Liver (tissue), 9 donors: Measurements from ENCODE around the gene TMEM123. TPM values are rescaled to one million over a fixed set of nuclear protein-coding genes. Genes with fewer than 3 reads are reported as not detected.

Experiments
- DNase-seq: peaks from one replicate; pipeline ENCODE4 v3.0.0-alpha.2; 2017; ENCODE audit warnings: low spot score
- H3K27ac ChIP-seq, 2 donors: one replicate each; pipeline ENCODE4 v1.7.0; 2013; ENCODE audit warnings: inconsistent platforms in 2 of 2, low read length in 2 of 2, control low read depth in 1 of 2, low read depth in 1 of 2, mild to moderate bottlenecking in 1 of 2
- H3K27me3 ChIP-seq, 4 donors: one replicate each; pipeline versions ENCODE4 v1.6.1 to v1.7.0; 2013; ENCODE audit warnings: low read length in 3 of 4, inconsistent platforms in 1 of 4, mild to moderate bottlenecking in 1 of 4, moderate library complexity in 1 of 4; ENCODE audit not compliant: control insufficient read depth in 4 of 4, insufficient read depth in 4 of 4
- H3K36me3 ChIP-seq, 4 donors: one replicate each; pipeline versions ENCODE4 v1.6.1 to v1.7.0; 2013; ENCODE audit warnings: low read length in 3 of 4, mild to moderate bottlenecking in 3 of 4, low read depth in 1 of 4, moderate library complexity in 1 of 4; ENCODE audit not compliant: control insufficient read depth in 4 of 4, insufficient read depth in 3 of 4
- H3K4me1 ChIP-seq, 4 donors: one replicate each; pipeline versions ENCODE4 v1.6.1 to v1.7.0; 2013; ENCODE audit warnings: low read length in 3 of 4, mild to moderate bottlenecking in 3 of 4, moderate library complexity in 1 of 4; ENCODE audit not compliant: control insufficient read depth in 4 of 4, insufficient read depth in 4 of 4
- H3K4me3 ChIP-seq, 3 donors: one replicate each; pipeline versions ENCODE4 v1.6.1 to v1.7.0; 2013; ENCODE audit warnings: low read length in 3 of 3, control low read depth in 1 of 3, low read depth in 1 of 3, mild to moderate bottlenecking in 1 of 3
- H3K9ac ChIP-seq, 2 donors: one replicate each; pipeline ENCODE4 v1.7.0; 2013; ENCODE audit warnings: low read length in 2 of 2, mild to moderate bottlenecking in 2 of 2, moderate library complexity in 2 of 2, control low read depth in 1 of 2, low read depth in 1 of 2
- H3K9me3 ChIP-seq, 4 donors: one replicate each; pipeline versions ENCODE4 v1.6.1 to v1.7.0; 2013; ENCODE audit warnings: low read length in 3 of 4; ENCODE audit not compliant: control insufficient read depth in 4 of 4
- CTCF ChIP-seq: fragments of 150-350 bp; IDR thresholded peaks from 2 replicates; pipeline ENCODE4 v1.5.1; 2017; ENCODE audit warnings: improper control_type of control experiment, low read depth, low read length; ENCODE audit not compliant: missing input control
- EGR1 ChIP-seq, 2 donors: IDR thresholded peaks; 2 replicates each; pipeline ENCODE4 v1.6.1; 2016 to 2018; ENCODE audit warnings: antibody characterized with exemption in 2 of 2, low read depth in 2 of 2
- FOXA2 ChIP-seq: IDR thresholded peaks from 2 replicates; pipeline ENCODE4 v1.6.1; 2016; ENCODE audit warnings: antibody characterized with exemption
- GABPA ChIP-seq, 2 donors: IDR thresholded peaks in 1 of 2; conservative IDR thresholded peaks in 1 of 2; 2 replicates each; pipeline ENCODE4 v1.6.1; 2016; ENCODE audit warnings: antibody characterized with exemption in 2 of 2, mild to moderate bottlenecking in 1 of 2, moderate library complexity in 1 of 2
- HNF4A ChIP-seq, 2 donors: conservative IDR thresholded peaks; 2 replicates each; pipeline ENCODE4 v1.6.1; 2016; ENCODE audit warnings: antibody characterized with exemption in 2 of 2, mild to moderate bottlenecking in 2 of 2
- HNF4G ChIP-seq: IDR thresholded peaks from 2 replicates; pipeline ENCODE4 v1.6.1; 2016; ENCODE audit warnings: antibody characterized with exemption
- JUND ChIP-seq, 2 donors: IDR thresholded peaks; 2 replicates each; pipeline ENCODE4 v1.6.1; 2016; ENCODE audit warnings: antibody characterized with exemption in 2 of 2
- RAD21 ChIP-seq, 2 donors: IDR thresholded peaks; 2 replicates each; pipeline ENCODE4 v1.6.1; 2016; ENCODE audit warnings: antibody characterized with exemption in 2 of 2, mild to moderate bottlenecking in 2 of 2
- REST ChIP-seq: IDR thresholded peaks from 2 replicates; pipeline ENCODE4 v1.6.1; 2016; ENCODE audit warnings: antibody characterized with exemption, mild to moderate bottlenecking
- RXRA ChIP-seq, 2 donors: IDR thresholded peaks; 2 replicates each; pipeline ENCODE4 v1.6.1; 2017 to 2018; ENCODE audit warnings: antibody characterized with exemption in 2 of 2, mild to moderate bottlenecking in 1 of 2
- SP1 ChIP-seq: IDR thresholded peaks from 2 replicates; pipeline ENCODE4 v1.6.1; 2018; ENCODE audit warnings: antibody characterized with exemption, mild to moderate bottlenecking
- TAF1 ChIP-seq: conservative IDR thresholded peaks from 2 replicates; pipeline ENCODE4 v1.6.1; 2016; ENCODE audit warnings: antibody characterized with exemption, mild to moderate bottlenecking
- YY1 ChIP-seq: IDR thresholded peaks from 2 replicates; pipeline ENCODE4 v1.6.1; 2016; ENCODE audit warnings: antibody characterized with exemption, mild to moderate bottlenecking
- WGBS: extraction: QIAGEN DNeasy Blood & Tissue Kit; methylation state at CpG from one replicate; pipeline ENCODE4 v1.1.7; 2013; 5-methylcytosine and 5-hydroxymethylcytosine counted together
- polyA plus RNA-seq, 2 donors: library from polyadenylated mRNA; stranded (reverse) in 1 of 2; unstranded in 1 of 2; fragments of 200-250 nt in 1 of 2; fragments of >200 nt in 1 of 2; fragmentation: Nextera tagmentation in 1 of 2; extraction: Ambion mirVana in 1 of 2; gene quantifications; one replicate each; pipeline versions ENCODE4 v1.2.1 to v1.2.3, GENCODE V29; 2013 to 2015
- total RNA-seq, 2 donors: library from RNA; depleted of rRNA; stranded (reverse); fragments of >200 nt; gene quantifications; one replicate each; pipeline ENCODE4 v1.2.3, GENCODE V29; 2014
- TF ChIP-seq, protein P1 (sequence below): IDR thresholded peaks from 2 replicates; pipeline ENCODE4 v1.6.1; 2016; ENCODE audit warnings: antibody characterized with exemption
- TF ChIP-seq, protein P2 (sequence below): IDR thresholded peaks from 2 replicates; pipeline ENCODE4 v1.6.1; 2016; ENCODE audit warnings: antibody characterized with exemption
- donor health status: healthy.
- donor health status: healthy.
- donor health status: healthy.
- donor health status: healthy.
- donor health status: healthy.

The TMEM123 gene
- total and polyA plus RNA-seq, 4 donors, result 101 to 140 (median 107) TPM

- no peak overlapping the region for H3K4me3 ChIP-seq
- H3K4me1 ChIP-seq, result no peaks in the 10 kb centered on the region
- no peak for TF ChIP-seq JUND (IDR thresholded peaks at IDR 0.05)
- no peak for TF ChIP-seq YY1
- no peak for TF ChIP-seq RAD21 (IDR thresholded peaks at IDR 0.05)
- no peak for TF ChIP-seq TAF1
- TF ChIP-seq CTCF, result no peak
- no peaks in the 10 kb centered on the region for H3K9me3 ChIP-seq
- peaks cover 0 to 26% (median 17%) of the 10 kb centered on the region in 4 donors for H3K36me3 ChIP-seq
- H3K27me3 ChIP-seq, result no peaks in the 10 kb centered on the region
- no peak overlapping the region for H3K27ac ChIP-seq
- DNase-seq, result no peak
- H3K9ac ChIP-seq, result no peak overlapping the region
Observed at GRCh38 chr11:102357116-102357515, 95.4 kb downstream of the TMEM123 start.

DNA sequence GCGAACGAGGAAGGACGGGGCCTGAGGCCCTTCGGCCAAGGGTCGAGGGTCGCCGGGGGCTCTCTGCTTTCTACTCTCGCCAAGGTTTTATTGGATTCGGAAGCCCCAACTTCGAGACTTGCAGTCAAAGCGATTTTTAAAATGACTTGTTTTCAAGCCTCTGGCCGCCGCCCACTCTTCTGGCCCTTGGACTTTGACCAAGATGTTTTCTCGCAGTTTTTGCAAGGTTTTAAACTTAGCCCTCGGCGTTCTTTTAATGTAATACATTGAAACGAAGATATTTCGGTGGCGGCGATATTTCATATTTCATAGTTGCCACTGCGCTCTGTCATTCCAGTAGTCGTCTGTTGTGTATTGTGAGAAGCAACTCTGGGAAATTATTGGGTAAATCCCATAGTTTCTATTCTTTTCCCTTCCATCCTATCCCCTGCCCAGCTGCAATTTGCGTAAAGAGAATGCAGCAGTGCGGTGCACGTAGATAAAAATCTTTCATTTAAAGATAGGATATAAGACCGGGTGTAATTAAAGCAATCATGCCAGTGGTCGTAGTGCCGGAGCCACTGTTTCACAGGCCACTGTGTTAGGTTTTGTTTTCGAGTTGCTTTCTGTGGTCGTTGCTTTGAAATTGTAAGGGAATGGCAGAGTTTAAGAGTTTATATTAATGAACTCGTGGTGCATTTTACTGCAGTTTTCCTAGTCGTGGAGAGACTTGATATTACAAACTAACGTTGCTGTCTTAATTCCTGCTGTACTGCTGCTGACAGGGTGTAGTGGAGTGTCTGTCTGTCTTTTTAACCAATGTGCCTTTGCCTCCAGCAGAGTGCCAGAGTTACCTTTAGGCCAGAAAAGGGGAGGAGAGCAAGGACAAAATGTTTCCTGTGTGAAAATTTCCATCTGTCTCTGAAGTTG is 104.8 kb downstream of the TMEM123 start:
- WGBS, result under 1% methylated on average over 33 of the region's 33 CpGs
- DNase-seq, result peak; percentile 44
- peaks cover 0 to 9% (median 3%) of the 10 kb centered on the region in 4 donors for H3K36me3 ChIP-seq

More for the DNA sequence above, 104.8 kb downstream of the TMEM123 start:
- Histone ChIP-seq H3K4me3 (peak overlapping the region; percentile 74 to 96 (median 94)), H3K27ac (peak overlapping the region; percentile 92 to 96), H3K9me3 (no peaks in the 10 kb centered on the region), H3K4me1 (peaks cover 3 to 25% (median 4%) of the 10 kb centered on the region in 4 donors), H3K27me3 (no peaks in the 10 kb centered on the region), H3K9ac (peak overlapping the region; percentile 77 to 94)
- TF ChIP-seq HNF4G (peak; percentile 21), GABPA (IDR thresholded peaks at IDR 0.05 in 1 of 2, conservative IDR thresholded peaks at IDR 0.05 in 1 of 2) (no peak), YY1 (no peak), RAD21 (IDR thresholded peaks at IDR 0.05) (peak in 1 of 2 donors; percentile 13), SP1 (peak; percentile 22), TAF1 (peak; percentile 61), CTCF (no peak), REST (no peak), JUND (IDR thresholded peaks at IDR 0.05) (no peak), RXRA (IDR thresholded peaks at IDR 0.05) (no peak), FOXA2 (no peak), EGR1 (IDR thresholded peaks at IDR 0.05; ENCODE audit: low read depth in 2 of 2) (peak in 1 of 2 donors; percentile 70), HNF4A (conservative IDR thresholded peaks at IDR 0.05) (peak; percentile 68 to 74)
- TF ChIP-seq, protein P1, sequence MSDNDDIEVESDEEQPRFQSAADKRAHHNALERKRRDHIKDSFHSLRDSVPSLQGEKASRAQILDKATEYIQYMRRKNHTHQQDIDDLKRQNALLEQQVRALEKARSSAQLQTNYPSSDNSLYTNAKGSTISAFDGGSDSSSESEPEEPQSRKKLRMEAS, result no peak
- TF ChIP-seq, protein P2, sequence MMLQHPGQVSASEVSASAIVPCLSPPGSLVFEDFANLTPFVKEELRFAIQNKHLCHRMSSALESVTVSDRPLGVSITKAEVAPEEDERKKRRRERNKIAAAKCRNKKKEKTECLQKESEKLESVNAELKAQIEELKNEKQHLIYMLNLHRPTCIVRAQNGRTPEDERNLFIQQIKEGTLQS, result no peak
